Psoas muscle (tissue), 8 donors: Measurements from ENCODE around the gene SAMD9. TPM values are rescaled to one million over a fixed set of nuclear protein-coding genes. Genes with fewer than 3 reads are reported as not detected.

Experiments
- ATAC-seq, 4 donors: fragments of 200-7000 bp; cut with Tn5 transposase; one replicate each; pipeline ENCODE4 v1.9.1; 2020; ENCODE audit warnings: moderate library complexity in 3 of 4, mild to moderate bottlenecking in 2 of 4
- DNase-seq, 2 donors: peaks; one replicate each; pipeline ENCODE4 v3.0.0-alpha.2; 2020
- H3K27ac ChIP-seq: fragments of 200-600 bp; one replicate; pipeline ENCODE4 v1.8.0; 2022
- H3K27me3 ChIP-seq, 3 donors: fragments of 200-600 bp in 1 of 3; one replicate each; pipeline versions ENCODE4 v1.6.1 to v1.8.0; 2013 to 2022; ENCODE audit warnings: low read length in 2 of 3, mild to moderate bottlenecking in 2 of 3, moderate library complexity in 1 of 3; ENCODE audit not compliant: insufficient read depth in 3 of 3
- H3K36me3 ChIP-seq, 2 donors: fragments of 200-600 bp in 1 of 2; one replicate each; pipeline versions ENCODE4 v1.6.1 to v1.8.0; 2013 to 2022; ENCODE audit warnings: low read depth in 1 of 2, mild to moderate bottlenecking in 1 of 2, moderate library complexity in 1 of 2; ENCODE audit not compliant: insufficient read depth in 1 of 2
- H3K4me1 ChIP-seq: fragments of 200-600 bp; one replicate; pipeline ENCODE4 v1.8.0; 2022
- H3K4me3 ChIP-seq: fragments of 200-600 bp; one replicate; pipeline ENCODE4 v1.8.0; 2022; ENCODE audit warnings: mild to moderate bottlenecking
- H3K9me3 ChIP-seq: fragments of 200-600 bp; one replicate; pipeline ENCODE4 v1.8.0; 2022
- WGBS, 3 donors: extraction: QIAGEN DNeasy Blood & Tissue Kit; methylation state at CpG; one replicate each; pipeline versions ENCODE4 v1.1.6 to v1.1.7; 2013; 5-methylcytosine and 5-hydroxymethylcytosine counted together
- intact Hi-C, 2 donors: fragments of 100-400 bp; cut with DNase I; formaldehyde crosslinking; loops; one replicate each; pipeline versions ENCODE4 v1.11.0 to v1.14.2; 2022
- polyA plus RNA-seq, 3 donors: library from polyadenylated mRNA; stranded (reverse); fragments of 200-250 nt; gene quantifications; one replicate each; pipeline ENCODE4 v1.2.3, GENCODE V29; 2013
- total RNA-seq, 4 donors: library from RNA; stranded (reverse); fragmentation: NEBNext Ultra II Directional in 2 of 4; extraction: Animal tissue kit (Norgen Biotek cat#: 25700) in 2 of 4; gene quantifications; one replicate each; pipeline versions ENCODE4 v1.2.1 to v1.2.4, GENCODE V29; 2021 to 2023
- TF ChIP-seq, protein P1 (sequence below): fragments of 200-600 bp; IDR thresholded peaks from one replicate; pipeline ENCODE4 v1.8.0; 2022; ENCODE audit warnings: antibody characterized with exemption
- donor health status: healthy with polysubstance abuse.
- donor health status: DM: no; HTN: no; CAD: no; lungs with moderate emphysema.
- donor health status: Bipolar disorder and iron deficiency.
- donor health status: healthy.
- donor health status: DM: yes; HTN: yes; CAD: no.
- donor health status: DM: no; HTN: no; CAD: no.
- donor health status: DM: no; HTN: no; CAD: no.
- donor health status: DM: yes; HTN: yes; CAD: no.

SAMD9 gene
- total and polyA plus RNA-seq, 7 donors = 0.53 to 2.3 (median 0.93) TPM

DNA sequence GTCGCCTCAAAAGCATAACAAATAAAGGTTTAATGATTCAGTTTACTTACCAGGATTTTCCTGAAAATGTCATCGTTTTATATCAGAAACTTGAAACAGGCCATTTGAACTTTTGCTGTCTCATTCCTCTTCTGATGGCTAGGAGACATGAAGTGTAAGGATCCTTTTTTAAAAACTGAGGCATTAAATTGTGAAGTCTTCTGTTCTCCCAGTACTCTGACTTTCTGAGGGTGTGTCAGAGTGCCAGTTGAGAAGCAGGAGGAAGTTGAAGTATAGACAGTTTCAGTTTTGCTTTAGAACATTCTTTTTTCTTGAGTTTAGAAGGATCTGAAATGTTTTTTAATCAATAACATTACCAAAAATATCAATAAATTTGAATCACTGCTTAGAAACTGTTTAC is 30.4 kb upstream of the SAMD9 start, which contains the start of gene SAMD9L:
Gene SAMD9L (minus strand): TSS at position 242 of the 400 bp plus-strand sequence. CDS start 12,414 bp downstream, outside the sequence.
- no peaks in the 10 kb centered on the region for H3K9me3 ChIP-seq
- ATAC-seq (peak in 1 of 4 donors; percentile 55), DNase-seq (no peak)
- no peaks in the 10 kb centered on the region for H3K27me3 ChIP-seq
- TF ChIP-seq, protein P1, sequence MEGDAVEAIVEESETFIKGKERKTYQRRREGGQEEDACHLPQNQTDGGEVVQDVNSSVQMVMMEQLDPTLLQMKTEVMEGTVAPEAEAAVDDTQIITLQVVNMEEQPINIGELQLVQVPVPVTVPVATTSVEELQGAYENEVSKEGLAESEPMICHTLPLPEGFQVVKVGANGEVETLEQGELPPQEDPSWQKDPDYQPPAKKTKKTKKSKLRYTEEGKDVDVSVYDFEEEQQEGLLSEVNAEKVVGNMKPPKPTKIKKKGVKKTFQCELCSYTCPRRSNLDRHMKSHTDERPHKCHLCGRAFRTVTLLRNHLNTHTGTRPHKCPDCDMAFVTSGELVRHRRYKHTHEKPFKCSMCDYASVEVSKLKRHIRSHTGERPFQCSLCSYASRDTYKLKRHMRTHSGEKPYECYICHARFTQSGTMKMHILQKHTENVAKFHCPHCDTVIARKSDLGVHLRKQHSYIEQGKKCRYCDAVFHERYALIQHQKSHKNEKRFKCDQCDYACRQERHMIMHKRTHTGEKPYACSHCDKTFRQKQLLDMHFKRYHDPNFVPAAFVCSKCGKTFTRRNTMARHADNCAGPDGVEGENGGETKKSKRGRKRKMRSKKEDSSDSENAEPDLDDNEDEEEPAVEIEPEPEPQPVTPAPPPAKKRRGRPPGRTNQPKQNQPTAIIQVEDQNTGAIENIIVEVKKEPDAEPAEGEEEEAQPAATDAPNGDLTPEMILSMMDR = no peak
- intact Hi-C loops = no loop called here
- H3K27ac ChIP-seq = peak within 1 kb of the TSS; percentile 11
- H3K36me3 ChIP-seq = peaks cover 3 to 5% of the 10 kb centered on the region in 2 donors
- H3K4me3 ChIP-seq = peak within 1 kb of the TSS; percentile 54
- WGBS, 3 donors = 13 to 21% (median 13%) methylated on average over 2 of the region's 2 CpGs
- H3K4me1 ChIP-seq = peaks cover 15% of the 10 kb centered on the region

GRCh38 chr7:93147363-93147762 is 29.6 kb upstream of the SAMD9 start:
- ATAC-seq (peak in 3 of 4 donors; percentile 64 to 66 (median 65)), DNase-seq (no peak)
- peak overlapping the region; percentile 54 for H3K4me3 ChIP-seq
- intact Hi-C loops = no loop called here
- H3K27ac ChIP-seq = no peak overlapping the region
- TF ChIP-seq, protein P1 = no peak
- peaks cover 5 to 7% of the 10 kb centered on the region in 2 donors for H3K36me3 ChIP-seq
- WGBS, 3 donors = 3 to 8% (median 5%) methylated on average over 3 of the region's 3 CpGs
- no peaks in the 10 kb centered on the region for H3K27me3 ChIP-seq
- peaks cover 15% of the 10 kb centered on the region for H3K4me1 ChIP-seq
- no peaks in the 10 kb centered on the region for H3K9me3 ChIP-seq

DNA sequence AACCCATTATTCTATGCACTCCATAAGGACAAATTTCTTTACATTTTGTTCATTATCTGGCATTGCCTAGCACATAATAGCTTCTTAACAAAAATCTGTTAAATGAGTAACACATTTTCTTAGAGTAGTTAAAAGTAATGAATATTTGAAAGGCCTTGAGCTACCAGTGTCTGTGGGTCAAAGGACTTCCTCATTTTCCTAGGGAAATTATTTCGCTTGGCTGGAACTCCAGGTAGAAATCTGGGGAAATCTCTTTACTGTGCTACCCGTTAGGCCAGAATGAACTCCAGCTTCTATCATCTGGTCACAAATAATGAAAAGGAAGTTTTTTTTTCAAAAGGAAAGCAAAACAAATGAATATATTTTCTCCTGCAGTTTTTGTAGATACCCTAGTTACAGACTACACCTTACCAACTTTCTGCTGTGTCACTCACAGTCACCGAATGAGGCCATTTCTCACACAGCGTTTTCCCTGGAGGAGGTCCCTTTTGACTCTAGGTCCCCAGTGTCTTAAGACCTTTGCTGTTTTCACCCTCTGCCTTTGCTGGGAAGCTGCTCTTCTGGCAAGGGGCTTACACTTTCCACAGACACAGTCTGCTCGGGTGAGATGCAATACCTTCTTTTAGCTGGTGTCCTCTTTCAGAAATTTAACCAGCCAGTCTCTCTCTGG is 28.8 kb upstream of the SAMD9 start:
- DNase-seq = no peak
- H3K27ac ChIP-seq = peak overlapping the region; percentile 6
- no peaks in the 10 kb centered on the region for H3K9me3 ChIP-seq
- WGBS, 3 donors = 30 to 35% (median 34%) methylated on average over 5 of the region's 5 CpGs
- peak overlapping the region; percentile 54 for H3K4me3 ChIP-seq
- H3K4me1 ChIP-seq = peaks cover 15% of the 10 kb centered on the region
- intact Hi-C loops = no loop called here
- H3K36me3 ChIP-seq = peaks cover 5 to 7% of the 10 kb centered on the region in 2 donors
- ATAC-seq = peak in 3 of 4 donors; percentile 37 to 47 (median 39)
- TF ChIP-seq, protein P1 = no peak
- H3K27me3 ChIP-seq = no peaks in the 10 kb centered on the region

DNA sequence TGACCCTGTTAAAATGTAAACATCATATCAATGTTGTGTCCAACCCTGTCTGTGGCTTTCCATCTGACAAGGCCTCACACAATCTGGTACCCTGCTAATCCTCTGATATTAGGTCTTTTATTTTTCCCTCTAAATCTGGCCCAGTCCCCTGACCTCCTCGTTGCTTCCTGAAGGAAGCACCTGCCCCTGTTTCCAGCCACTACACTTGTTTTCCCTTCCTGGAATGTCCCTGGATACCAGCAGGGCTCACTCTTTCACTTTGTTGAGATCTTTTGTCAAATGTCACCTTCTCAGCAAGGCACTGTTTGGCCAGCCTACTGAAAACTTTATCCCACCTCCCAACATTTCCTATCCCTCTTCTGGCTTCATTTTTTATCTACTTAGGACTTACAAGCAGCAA is 28.3 kb upstream of the SAMD9 start:
- H3K4me1 ChIP-seq = peaks cover 15% of the 10 kb centered on the region
- ATAC-seq (peak in 1 of 4 donors; percentile 23), DNase-seq (no peak)
- TF ChIP-seq, protein P1 = no peak
- no peaks in the 10 kb centered on the region for H3K9me3 ChIP-seq
- peaks cover 5 to 7% of the 10 kb centered on the region in 2 donors for H3K36me3 ChIP-seq
- H3K27me3 ChIP-seq = no peaks in the 10 kb centered on the region
- intact Hi-C loops = no loop called here
- H3K4me3 ChIP-seq = no peak overlapping the region
- 10 to 17% (median 13%) methylated on average over 1 of the region's 1 CpG for WGBS, 3 donors
- H3K27ac ChIP-seq = no peak overlapping the region
